ENCODE data around the gene MRPL33.

DNA sequence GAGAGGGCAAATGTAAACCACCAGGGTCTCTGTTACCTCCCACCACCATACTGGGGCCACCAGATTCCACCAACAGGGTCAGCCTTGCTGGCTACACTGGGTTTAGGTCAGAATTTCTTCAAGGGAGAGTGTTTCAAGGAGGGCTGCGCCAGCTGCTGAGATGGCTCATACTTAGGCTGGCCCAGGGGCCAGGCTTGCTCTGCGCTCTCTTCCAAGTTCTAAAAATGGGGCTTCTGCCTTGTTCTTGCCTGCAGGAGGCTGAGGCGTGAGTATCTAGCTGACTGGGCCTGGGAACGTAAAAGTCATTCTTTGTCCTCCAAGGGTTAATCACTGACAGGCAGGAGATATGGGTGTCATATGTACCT lies 28.1 kb downstream of the MRPL33 start:
- TF ChIP-seq POLR2AphosphoS5 (IDR thresholded peaks at IDR 0.05; ENCODE audit: borderline replicate concordance, low read depth, low read length) = no peak
- no peak for TF ChIP-seq EZH2 (IDR thresholded peaks at IDR 0.05)
- no peak for TF ChIP-seq FOXP2 (optimal IDR thresholded peaks at IDR 0.05; ENCODE audit: control extremely low read depth, extremely low read length, insufficient read depth)
